ENCODE results near the gene RNPEPL1.

The RNPEPL1 gene

DNA sequence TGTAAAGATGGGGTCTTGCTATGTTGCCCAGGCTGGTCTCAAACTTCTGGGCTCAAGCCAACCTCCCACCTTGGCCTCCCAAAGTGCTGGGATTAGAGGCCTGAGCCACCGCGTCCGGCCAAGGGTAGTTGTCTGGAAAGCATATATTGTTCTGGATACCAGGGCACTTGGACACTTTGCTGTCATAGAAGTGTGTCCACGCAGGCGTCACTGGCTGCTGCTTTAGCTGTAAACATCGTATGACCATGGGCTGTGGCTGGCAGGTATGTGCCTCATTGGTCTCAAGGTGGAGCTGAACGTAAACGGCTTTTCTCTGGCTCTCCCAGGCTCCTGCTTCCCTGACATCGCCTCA is 53.8 kb downstream of the RNPEPL1 start:
- H3K4me3 ChIP-seq (ENCODE audit: low read depth, low read length): no peak overlapping the region

DNA sequence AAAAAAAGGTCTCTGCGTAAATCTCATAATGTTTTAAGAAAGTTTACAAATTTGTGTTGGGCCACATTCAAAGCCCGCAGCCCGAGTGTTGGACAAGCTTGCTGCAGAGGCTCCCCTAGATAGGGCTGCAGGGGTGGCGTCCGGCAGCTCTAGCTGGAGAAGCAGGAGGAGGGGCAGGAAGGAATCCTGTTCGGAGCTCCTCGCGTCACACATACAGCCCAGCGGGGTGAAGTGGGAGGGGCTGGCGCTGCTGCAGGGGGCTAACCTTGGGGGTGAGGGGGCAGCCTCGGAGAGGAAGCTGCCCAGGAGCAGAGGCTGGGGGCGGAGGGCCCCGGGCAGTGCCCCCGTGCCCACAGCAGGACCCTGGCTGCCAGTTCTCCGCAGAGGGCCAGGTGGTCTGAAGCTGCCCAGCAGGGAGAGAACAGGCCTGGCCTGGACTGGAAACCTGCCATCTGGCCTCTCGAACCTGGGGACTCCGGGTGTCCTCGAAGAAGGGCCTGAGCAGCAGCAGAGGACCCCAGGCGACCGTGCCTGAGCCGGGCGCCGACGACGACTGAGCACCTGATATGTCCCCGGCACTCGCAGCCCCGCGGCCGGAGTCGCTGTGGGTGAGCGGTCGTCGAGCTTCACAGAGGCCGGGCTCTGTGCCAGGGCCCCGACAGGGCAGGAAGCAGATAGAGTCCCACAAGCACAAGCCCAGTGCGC is 54.4 kb downstream of the RNPEPL1 start:
- H3K4me3 ChIP-seq (ENCODE audit: low read depth, low read length): no peak overlapping the region

DNA sequence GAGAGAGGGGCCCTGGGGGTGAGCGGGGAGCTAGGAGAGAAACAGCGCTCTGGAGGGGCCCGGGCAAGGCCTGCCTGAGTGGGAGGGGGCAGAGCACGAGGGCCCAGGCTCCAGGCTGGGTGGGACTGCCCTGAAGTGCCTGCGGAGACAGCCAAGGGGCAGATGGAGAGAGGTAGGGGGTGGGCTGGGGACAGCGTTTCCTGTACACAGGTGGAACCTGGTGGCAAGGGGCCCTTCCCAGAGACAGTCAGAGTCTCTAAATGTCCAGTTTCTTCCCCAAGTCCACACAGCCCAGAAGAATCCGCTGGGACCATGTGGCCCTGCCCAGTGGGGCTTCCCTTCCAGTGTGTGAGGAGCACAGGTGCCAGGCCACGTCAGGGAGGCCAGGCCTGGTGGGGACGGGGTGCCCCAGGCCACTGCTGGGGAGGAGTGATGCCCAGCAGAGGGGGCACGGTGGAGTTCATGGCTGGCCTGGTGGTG is 55.3 kb downstream of the RNPEPL1 start:
- no peak overlapping the region for H3K4me3 ChIP-seq (ENCODE audit: low read depth, low read length)

DNA sequence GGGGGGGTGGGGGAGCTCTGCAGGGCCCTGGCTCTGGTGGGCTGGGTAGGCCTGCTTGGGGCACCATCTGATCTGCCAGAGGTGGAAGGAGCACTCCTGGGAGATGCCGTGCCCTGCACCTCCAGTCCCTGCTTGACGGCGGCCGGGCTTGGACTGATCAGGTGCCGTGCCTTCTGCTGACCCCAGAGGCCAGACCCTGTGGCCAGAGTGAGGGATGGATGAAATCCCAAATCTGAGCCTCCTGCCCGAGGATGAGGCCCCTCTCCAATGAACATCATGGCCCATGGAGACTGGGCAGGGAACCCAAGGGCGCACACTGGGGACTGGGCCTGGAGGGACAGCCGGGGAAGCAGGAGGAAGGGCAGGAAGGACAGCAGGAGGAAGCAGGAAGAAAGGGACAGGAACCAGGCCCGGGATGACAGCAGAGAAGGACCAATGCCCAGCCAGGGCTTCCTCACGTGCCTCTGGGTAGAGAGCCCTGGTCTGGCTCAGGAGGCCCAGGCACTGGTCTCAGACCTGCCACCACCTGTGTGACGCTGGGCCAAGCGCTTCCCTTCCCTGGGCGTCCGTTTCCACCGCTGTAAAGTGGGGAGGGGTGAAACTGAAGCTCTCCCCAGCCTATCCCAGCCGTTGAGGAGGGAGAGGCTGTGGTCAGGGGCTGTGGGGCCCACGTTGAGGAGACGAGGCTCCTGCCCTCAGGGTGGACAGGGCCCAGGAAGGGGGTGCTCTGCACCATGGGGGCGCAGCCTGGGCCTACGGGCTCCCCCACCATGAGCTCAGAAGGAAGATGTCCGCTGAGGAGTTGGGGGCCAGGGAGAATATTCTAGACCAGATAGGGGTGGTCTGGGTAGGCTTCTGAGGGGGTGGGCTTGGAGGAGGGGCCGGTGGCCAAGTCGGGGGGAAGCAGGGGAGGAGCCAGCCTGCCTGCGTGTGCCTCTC is 56.0 kb downstream of the RNPEPL1 start:
- H3K4me3 ChIP-seq (ENCODE audit: low read depth, low read length): no peak overlapping the region

DNA sequence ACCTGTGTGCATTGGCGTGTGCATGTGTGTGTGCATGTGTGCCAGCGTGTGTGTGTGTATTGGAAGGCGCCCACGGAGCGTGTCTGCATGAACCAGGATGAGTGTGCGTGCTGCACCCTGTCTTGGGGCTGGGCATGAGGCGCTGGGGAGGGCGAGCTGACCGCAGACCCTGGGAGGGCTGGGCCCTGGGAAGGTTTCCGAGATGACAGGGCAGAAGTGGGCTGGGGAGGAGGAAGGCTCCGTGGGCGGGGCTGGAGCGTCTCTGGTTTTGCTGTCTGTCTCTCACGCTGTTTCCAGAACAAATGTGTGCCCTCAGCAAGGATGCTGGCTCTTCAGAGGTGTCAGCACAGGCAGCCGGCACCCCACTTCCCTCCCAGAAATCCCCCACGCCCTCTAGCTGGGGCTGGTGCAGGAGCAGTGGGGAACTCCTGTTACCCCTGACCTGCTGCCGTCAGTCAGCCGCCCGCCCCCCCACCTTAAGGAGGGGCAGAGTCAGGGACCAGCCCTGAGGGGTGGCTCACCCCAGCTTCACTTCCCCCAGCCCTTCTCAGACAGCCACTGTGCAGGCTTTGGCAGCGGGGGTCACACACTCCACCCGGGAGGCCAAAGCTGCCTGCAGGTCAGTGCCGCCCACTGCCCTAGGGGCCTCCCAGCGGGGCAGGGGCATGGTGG is 56.8 kb downstream of the RNPEPL1 start, which contains the start of gene GPR35:
Gene GPR35 (plus strand): TSS at position 531 of the 672 bp plus-strand sequence. CDS start 4,473 bp downstream, outside the sequence.
- no peak within 1 kb of the TSS for H3K4me3 ChIP-seq (ENCODE audit: low read depth, low read length)

DNA sequence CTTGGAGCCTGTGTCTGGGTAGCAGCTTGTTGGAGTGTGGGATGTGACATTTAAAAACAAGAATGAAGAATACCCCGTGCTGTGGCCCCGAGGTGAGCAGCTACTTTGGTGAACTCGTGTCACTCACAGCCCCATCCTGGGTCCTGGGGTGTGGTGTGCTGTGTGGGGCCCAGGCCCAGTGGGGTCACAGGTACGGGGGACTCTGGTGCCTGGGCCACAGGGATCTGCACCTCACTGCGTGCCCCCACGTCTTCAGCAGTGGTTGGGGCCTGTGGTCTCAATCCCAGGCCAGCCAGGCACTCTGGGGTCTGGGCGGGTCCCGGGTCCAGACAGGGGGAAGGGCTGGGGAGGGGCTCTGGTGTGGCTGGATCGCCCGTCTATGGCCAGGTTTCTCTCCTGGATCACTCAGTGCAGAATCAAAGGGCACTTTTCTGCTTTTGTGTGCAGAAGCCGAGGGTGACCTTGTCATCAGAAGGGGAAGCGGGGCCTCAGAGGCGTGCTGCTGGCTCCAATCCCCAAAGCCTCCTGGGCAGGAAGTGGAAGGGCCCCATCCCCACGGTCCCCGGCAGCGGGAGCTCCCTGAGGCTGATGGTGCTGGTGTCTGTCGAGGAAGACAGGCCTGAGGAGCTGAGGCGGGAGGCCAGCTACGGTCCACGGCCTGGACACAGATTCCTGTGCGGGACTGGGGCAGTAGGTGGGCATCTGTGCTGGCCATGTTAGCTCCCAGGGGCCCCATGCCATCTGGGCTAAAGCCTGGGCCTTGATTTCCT is 58.4 kb downstream of the RNPEPL1 start:
- no peak overlapping the region for H3K4me3 ChIP-seq (ENCODE audit: low read depth, low read length)

DNA sequence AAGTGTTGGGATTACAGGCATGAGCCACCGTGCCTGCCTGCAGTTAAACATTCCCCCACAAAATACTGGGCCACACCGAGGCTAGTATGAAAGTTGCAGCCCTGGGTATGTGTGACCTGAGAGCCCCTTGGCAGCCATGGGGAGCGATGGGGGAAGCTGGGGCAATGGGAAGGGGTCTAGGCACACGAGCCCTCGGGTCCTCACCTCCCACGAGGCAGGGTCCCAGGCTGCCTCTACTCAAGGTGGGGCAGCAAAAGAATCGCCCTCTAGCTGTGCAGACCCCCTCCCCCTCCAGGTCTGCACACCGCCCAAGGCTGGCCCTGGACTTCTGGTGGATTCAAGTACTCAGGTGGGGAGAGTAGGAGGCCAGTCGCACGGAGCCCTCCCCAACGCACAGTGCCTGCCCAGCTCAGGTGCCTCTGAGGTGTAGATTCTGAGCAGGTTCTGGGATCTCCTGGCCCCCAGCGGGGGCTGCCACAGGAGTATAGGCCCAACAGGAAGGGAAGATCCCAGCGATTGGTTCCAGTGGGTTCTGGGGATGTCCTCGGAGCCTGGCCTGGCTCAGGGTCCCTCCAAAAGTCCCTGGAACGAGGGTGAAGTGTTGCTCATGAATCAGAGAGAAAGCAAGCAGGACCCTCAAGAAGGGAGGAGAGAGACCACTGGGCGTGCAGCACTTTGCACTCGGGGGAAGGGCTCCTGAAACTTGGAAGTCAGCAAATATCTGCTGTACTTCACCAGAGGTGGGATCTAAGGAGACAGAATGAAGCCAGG is 59.6 kb downstream of the RNPEPL1 start:
- H3K4me3 ChIP-seq (ENCODE audit: low read depth, low read length): no peak overlapping the region

DNA sequence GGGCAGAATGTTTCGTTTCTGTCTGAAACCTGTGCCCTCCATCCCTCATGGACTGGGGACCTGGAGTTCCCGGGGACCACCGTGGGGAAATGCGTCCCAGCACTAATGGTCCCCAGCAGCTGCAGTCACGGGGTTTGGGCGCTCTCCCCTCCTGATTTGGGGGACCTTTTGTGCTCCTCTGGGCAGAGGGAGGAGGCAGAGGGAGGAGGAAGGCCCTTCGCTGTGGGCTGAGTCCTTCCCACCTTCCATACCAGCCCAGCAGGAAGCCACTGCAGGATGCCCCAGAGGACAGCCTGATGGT is 60.2 kb downstream of the RNPEPL1 start:
- H3K4me3 ChIP-seq (ENCODE audit: low read depth, low read length): no peak overlapping the region

DNA sequence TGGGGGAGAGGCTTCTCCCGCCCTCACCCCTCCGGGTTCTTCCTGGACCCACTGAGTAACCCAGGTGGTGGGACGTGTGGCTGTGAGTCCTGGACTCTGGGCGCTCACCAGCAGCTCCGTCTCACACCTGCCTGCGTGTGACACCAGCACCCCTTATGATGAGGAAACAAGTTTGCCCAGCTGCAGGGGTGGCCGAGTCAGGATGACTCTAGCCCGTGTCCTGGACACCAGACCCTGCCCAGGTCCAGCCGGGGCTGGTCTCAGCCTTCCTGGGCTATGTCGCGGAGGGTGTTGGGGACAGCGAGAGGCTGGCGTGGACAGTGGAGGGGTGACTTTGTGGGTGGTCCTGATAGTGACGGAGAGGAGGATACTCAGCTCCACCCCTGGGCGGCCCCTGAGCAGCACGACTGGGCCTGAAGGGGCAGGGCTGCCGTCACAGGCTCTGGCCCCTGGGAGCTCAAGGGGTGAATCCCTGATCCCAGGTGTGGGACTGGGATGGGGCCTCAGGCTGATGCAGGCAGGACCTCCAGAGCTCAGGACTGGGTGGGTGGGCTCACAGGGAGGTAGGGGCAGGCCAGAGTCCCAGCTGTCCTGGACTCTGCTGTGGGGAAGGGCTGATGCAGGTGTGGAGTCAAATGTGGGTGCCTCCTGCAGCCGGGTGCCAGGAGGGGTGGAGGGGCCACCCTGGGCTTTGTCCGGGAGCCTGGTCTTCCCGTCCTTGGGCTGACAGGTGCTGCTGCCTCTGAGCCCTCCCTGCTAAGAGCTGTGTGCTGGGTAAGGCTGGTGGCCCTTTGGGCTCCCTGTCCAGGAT is 60.7 kb downstream of the RNPEPL1 start:
- no peak overlapping the region for H3K4me3 ChIP-seq (ENCODE audit: low read depth, low read length)

DNA sequence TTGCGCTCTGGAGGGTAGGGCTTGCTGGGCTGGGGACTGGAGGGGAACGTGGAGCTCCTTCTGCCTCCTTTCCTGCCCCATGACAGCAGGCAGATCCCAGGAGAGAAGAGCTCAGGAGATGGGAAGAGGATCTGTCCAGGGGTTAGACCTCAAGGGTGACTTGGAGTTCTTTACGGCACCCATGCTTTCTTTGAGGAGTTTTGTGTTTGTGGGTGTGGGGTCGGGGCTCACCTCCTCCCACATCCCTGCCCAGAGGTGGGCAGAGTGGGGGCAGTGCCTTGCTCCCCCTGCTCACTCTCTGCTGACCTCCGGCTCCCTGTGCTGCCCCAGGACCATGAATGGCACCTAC is 61.3 kb downstream of the RNPEPL1 start:
- no peak overlapping the region for H3K4me3 ChIP-seq (ENCODE audit: low read depth, low read length)

DNA sequence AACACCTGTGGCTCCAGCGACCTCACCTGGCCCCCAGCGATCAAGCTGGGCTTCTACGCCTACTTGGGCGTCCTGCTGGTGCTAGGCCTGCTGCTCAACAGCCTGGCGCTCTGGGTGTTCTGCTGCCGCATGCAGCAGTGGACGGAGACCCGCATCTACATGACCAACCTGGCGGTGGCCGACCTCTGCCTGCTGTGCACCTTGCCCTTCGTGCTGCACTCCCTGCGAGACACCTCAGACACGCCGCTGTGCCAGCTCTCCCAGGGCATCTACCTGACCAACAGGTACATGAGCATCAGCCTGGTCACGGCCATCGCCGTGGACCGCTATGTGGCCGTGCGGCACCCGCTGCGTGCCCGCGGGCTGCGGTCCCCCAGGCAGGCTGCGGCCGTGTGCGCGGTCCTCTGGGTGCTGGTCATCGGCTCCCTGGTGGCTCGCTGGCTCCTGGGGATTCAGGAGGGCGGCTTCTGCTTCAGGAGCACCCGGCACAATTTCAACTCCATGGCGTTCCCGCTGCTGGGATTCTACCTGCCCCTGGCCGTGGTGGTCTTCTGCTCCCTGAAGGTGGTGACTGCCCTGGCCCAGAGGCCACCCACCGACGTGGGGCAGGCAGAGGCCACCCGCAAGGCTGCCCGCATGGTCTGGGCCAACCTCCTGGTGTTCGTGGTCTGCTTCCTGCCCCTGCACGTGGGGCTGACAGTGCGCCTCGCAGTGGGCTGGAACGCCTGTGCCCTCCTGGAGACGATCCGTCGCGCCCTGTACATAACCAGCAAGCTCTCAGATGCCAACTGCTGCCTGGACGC is 61.9 kb downstream of the RNPEPL1 start:
- no peak overlapping the region for H3K4me3 ChIP-seq (ENCODE audit: low read depth, low read length)
